DND-41 (cell line): ENCODE data around the gene APOF.

ENCODE experiments used
- CTCF ChIP-seq: IDR thresholded peaks from 2 replicates; pipeline ENCODE4 v1.5.1; 2012; ENCODE audit warnings: borderline replicate concordance, low read length, moderate library complexity, mild to moderate bottlenecking; ENCODE audit not compliant: poor library complexity, severe bottlenecking; ENCODE audit errors: extremely low read depth
- EZH2 ChIP-seq: IDR thresholded peaks from 3 replicates; pipeline ENCODE4 v1.6.1; 2012; ENCODE audit warnings: borderline replicate concordance, low read depth, mild to moderate bottlenecking, moderate library complexity, low read length, inconsistent platforms; ENCODE audit not compliant: severe bottlenecking

DNA sequence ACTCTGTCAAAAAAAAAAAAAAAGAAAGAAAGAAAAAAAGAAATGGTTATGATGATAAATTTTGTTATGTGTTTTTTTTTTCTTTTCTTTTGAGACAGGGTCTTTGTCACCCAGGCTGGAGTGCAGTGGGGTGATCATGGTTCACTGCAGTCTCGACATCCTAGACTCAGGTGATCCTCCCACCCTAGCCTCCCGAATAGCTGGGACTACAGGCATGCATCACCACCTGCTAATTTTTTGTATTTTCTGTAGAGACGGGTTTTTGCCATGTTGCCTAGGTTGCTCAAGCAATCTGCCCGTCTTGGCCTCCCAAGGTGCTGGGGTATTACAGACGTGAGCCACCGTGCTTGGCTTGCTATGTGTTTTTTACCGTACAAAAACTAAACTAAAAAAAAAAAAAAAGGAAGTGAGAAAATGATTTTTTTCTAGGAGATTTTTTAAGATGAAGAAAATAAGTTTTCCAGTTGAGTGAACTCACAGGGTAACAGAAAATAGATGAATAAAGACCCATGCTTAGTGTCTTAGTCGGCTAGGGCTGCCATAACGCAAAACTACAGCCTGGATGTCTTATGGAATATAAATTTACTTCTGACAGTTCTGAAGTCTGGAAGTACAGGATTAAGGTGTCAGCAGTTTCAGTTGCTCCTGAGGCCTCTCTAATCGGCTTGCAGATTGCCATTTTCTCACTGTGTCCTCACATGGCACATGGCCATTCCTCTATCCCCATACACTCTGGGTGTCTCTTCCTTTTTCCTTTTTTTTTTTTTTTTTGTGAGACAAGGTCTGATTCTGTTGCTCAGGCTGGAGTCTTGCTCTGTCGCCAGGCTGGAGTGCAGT lies 13.2 kb upstream of the APOF start:
- TF ChIP-seq CTCF: no peak
- TF ChIP-seq EZH2: no peak
